T-cell (primary cell): Measurements from ENCODE around the gene SLC6A6. TPM values are rescaled to one million over a fixed set of nuclear protein-coding genes. Genes with fewer than 3 reads are reported as not detected.

Experiments used
- ATAC-seq, 4 experiments: fragments of 200-7000 bp in 3 of 4; fragments of 150-1000 bp in 1 of 4; cut with Tn5 transposase; replicated peaks in 1 of 4; 1 replicate in 3 of 4; 2 replicates in 1 of 4; pipeline ENCODE4 v1.10.0; 2021; ENCODE audit warnings: moderate library complexity in 3 of 4, mild to moderate bottlenecking in 2 of 4, moderate number of reproducible peaks in 1 of 4
- CTCF ChIA-PET, 2 donors: fragments of 300-600 bp; sonication (Branson Sonifier 250); formaldehyde crosslinking; loops; one replicate each; lab custom pipeline; 2022; ENCODE audit warnings: antibody characterized with exemption in 2 of 2; lab: Charles Lee
- POLR2A ChIA-PET, 2 donors: fragments of 300-600 bp; sonication (Branson Sonifier 250); formaldehyde crosslinking; loops; one replicate each; lab custom pipeline; 2022; ENCODE audit warnings: antibody characterized with exemption in 2 of 2; lab: Charles Lee
- DNase-seq, 35 experiments: peaks; one replicate each; pipeline versions ENCODE4 v3.0.0 to v3.0.0-alpha.2; 2013 to 2023
- H3K27ac ChIP-seq: one replicate; pipeline ENCODE4 v1.5.1; 2013; ENCODE audit warnings: low read length
- H3K27me3 ChIP-seq, 2 experiments: replicated peaks in 1 of 2; 1 replicate in 1 of 2; 2 replicates in 1 of 2; pipeline versions ENCODE4 v1.6.1 to v1.7.0; 2013; ENCODE audit warnings: low read length in 1 of 2, mixed read lengths in 1 of 2; ENCODE audit not compliant: control insufficient read depth in 2 of 2, insufficient read depth in 2 of 2; ENCODE audit errors: extremely low read depth in 1 of 2
- H3K36me3 ChIP-seq, 2 donors: 1 replicate in 1 of 2; 2 replicates in 1 of 2; pipeline versions ENCODE4 v1.6.1 to v1.7.0; 2013; ENCODE audit warnings: low read length in 1 of 2; ENCODE audit not compliant: control insufficient read depth in 2 of 2, insufficient read depth in 1 of 2; ENCODE audit errors: extremely low read depth in 1 of 2
- H3K4me1 ChIP-seq, 2 experiments: 1 replicate in 1 of 2; 2 replicates in 1 of 2; pipeline versions ENCODE4 v1.6.1 to v1.7.0; 2013; ENCODE audit warnings: low read length in 2 of 2, mixed read lengths in 1 of 2; ENCODE audit not compliant: insufficient read depth in 2 of 2, control insufficient read depth in 1 of 2; ENCODE audit errors: extremely low read depth in 1 of 2
- H3K4me3 ChIP-seq, 2 donors: 1 replicate in 1 of 2; 2 replicates in 1 of 2; pipeline versions ENCODE4 v1.5.1 to v1.7.0; 2013; ENCODE audit warnings: mild to moderate bottlenecking in 2 of 2, low read length in 1 of 2, moderate library complexity in 1 of 2; ENCODE audit not compliant: control insufficient read depth in 1 of 2; ENCODE audit errors: extremely low read depth in 1 of 2
- H3K9me3 ChIP-seq: 2 replicates; pipeline ENCODE4 v1.7.0; 2013
- H3K27ac Mint-ChIP-seq, 2 donors: one replicate each; pipeline ENCODE4 v1.8.0; 2020 to 2021; ENCODE audit warnings: mild to moderate bottlenecking in 2 of 2, mixed read lengths in 2 of 2
- H3K27me3 Mint-ChIP-seq, 2 donors: one replicate each; pipeline ENCODE4 v1.8.0; 2021 to 2022; ENCODE audit warnings: mixed read lengths in 2 of 2
- H3K36me3 Mint-ChIP-seq: one replicate; pipeline ENCODE4 v1.8.0; 2021; ENCODE audit warnings: mixed read lengths
- H3K4me1 Mint-ChIP-seq, 3 donors: one replicate each; pipeline ENCODE4 v1.8.0; 2020 to 2022; ENCODE audit warnings: mixed read lengths in 3 of 3, mild to moderate bottlenecking in 1 of 3
- H3K4me3 Mint-ChIP-seq, 3 donors: one replicate each; pipeline ENCODE4 v1.8.0; 2020 to 2022; ENCODE audit warnings: mild to moderate bottlenecking in 3 of 3, mixed read lengths in 3 of 3, moderate library complexity in 3 of 3
- H3K9me3 Mint-ChIP-seq, 3 donors: one replicate each; pipeline ENCODE4 v1.8.0; 2020 to 2022; ENCODE audit warnings: mixed read lengths in 3 of 3
- WGBS: methylation state at CpG from one replicate; pipeline ENCODE4 v1.1.5; 2013; ENCODE audit warnings: missing lambda C conversion rate; ENCODE audit not compliant: insufficient coverage; 5-methylcytosine and 5-hydroxymethylcytosine counted together
- total RNA-seq, 35 experiments: library from RNA in 6 of 35; stranded (reverse) in 6 of 35; fragments of 120-200 nt in 1 of 35; gene quantifications; one replicate each; pipeline versions ENCODE4 v1.2.1 to v1.2.4 and lab custom pipeline; 2013 to 2026

SLC6A6 gene
- total RNA-seq, 5 donors from 2014 or later (not counting 1 experiment from before 2014, with no cell fraction given) = 49.3 to 72.5 (median 63.6) TPM

- ChIA-PET POLR2A (interaction anchor here in 1 of 2 donors (0.5 kb wide), 1 partner anchor 937 kb away, joined by 3 read pairs; no protein-coding TSS in a partner anchor), CTCF (interaction anchor here (0.6 to 1.2 kb wide), 8 partner anchors 8 to 815 kb away, joined by 3 to 7 read pairs (median 4); no protein-coding TSS in a partner anchor)
- Histone ChIP-seq H3K27me3 (peaks cover 0 to 34% of the 10 kb centered on the region in 2 experiments), H3K4me1 (peaks cover 0 to 6% of the 10 kb centered on the region in 2 experiments), H3K36me3 (no peaks in the 10 kb centered on the region), H3K27ac (no peak overlapping the region), H3K4me3 (no peak overlapping the region), H3K9me3 (no peaks in the 10 kb centered on the region)
- Mint-ChIP-seq H3K27ac (no peak overlapping the region), H3K4me1 (peaks cover 2 to 6% (median 5%) of the 10 kb centered on the region in 3 donors), H3K27me3 (peaks cover 6 to 9% of the 10 kb centered on the region in 2 donors), H3K4me3 (no peak overlapping the region), H3K9me3 (no peaks in the 10 kb centered on the region), H3K36me3 (no peaks in the 10 kb centered on the region)
- ATAC-seq (peak; percentile 54 to 70 (median 57)), DNase-seq (peak in 34 of 35 experiments; percentile 13 to 71 (median 50))
- 37% methylated on average over 20 of the region's 22 CpGs for WGBS
These were observed 106.8 kb downstream of the SLC6A6 start for GRCh38 chr3:14508966-14509795.

- peaks cover 2 to 6% (median 5%) of the 10 kb centered on the region in 3 donors for H3K4me1 Mint-ChIP-seq
- Histone ChIP-seq H3K9me3 (no peaks in the 10 kb centered on the region), H3K27me3 (peaks cover 0 to 34% of the 10 kb centered on the region in 2 experiments), H3K27ac (no peak overlapping the region), H3K4me3 (no peak overlapping the region), H3K36me3 (no peaks in the 10 kb centered on the region), H3K4me1 (peaks cover 0 to 6% of the 10 kb centered on the region in 2 experiments)
- CTCF ChIA-PET = interaction anchor here in 1 of 2 donors (0.7 to 1.1 kb wide), 2 partner anchors 14 to 528 kb away, joined by 3 read pairs; no protein-coding TSS in a partner anchor
- WGBS = 93% methylated on average over 10 of the region's 10 CpGs
- H3K9me3 Mint-ChIP-seq = no peaks in the 10 kb centered on the region
- no peak overlapping the region for H3K27ac Mint-ChIP-seq
- no peak for ATAC-seq
- H3K36me3 Mint-ChIP-seq = no peaks in the 10 kb centered on the region
- peaks cover 3 to 7% of the 10 kb centered on the region in 2 donors for H3K27me3 Mint-ChIP-seq
- POLR2A ChIA-PET = interaction anchor here in 1 of 2 donors (0.5 kb wide), 1 partner anchor 938 kb away, joined by 3 read pairs; no protein-coding TSS in a partner anchor
- no peak overlapping the region for H3K4me3 Mint-ChIP-seq
- no peak for DNase-seq
These were observed 107.3 kb downstream of the SLC6A6 start for GRCh38 chr3:14509796-14510100.

- CTCF ChIA-PET = interaction anchor here in 1 of 2 donors (0.6 kb wide), 1 partner anchor 271 kb away, joined by 3 read pairs; no protein-coding TSS in a partner anchor
- peaks cover 0 to 6% of the 10 kb centered on the region in 2 donors for H3K27me3 Mint-ChIP-seq
- H3K4me3 Mint-ChIP-seq = no peak overlapping the region
- no peaks in the 10 kb centered on the region for H3K36me3 Mint-ChIP-seq
- WGBS = 88% methylated on average over 19 of the region's 23 CpGs
- ATAC-seq (no peak), DNase-seq (no peak)
- peaks cover 0 to 26% of the 10 kb centered on the region in 2 experiments for H3K27me3 ChIP-seq
- H3K4me3 ChIP-seq = no peak overlapping the region
- H3K9me3 ChIP-seq = no peaks in the 10 kb centered on the region
- no peak overlapping the region for H3K27ac ChIP-seq
- POLR2A ChIA-PET = no interaction called here
- peaks cover 0 to 6% of the 10 kb centered on the region in 2 experiments for H3K4me1 ChIP-seq
- no peaks in the 10 kb centered on the region for H3K36me3 ChIP-seq
- H3K4me1 Mint-ChIP-seq = peaks cover 2 to 6% (median 5%) of the 10 kb centered on the region in 3 donors
- no peak overlapping the region for H3K27ac Mint-ChIP-seq
- H3K9me3 Mint-ChIP-seq = no peaks in the 10 kb centered on the region
These were observed 108.6 kb downstream of the SLC6A6 start for GRCh38 chr3:14510838-14511622.

GRCh38 chr3:14511623-14512280 is 109.3 kb downstream of the SLC6A6 start:
- Mint-ChIP-seq H3K9me3 (no peaks in the 10 kb centered on the region), H3K36me3 (no peaks in the 10 kb centered on the region), H3K4me3 (no peak overlapping the region), H3K27ac (no peak overlapping the region), H3K27me3 (peaks cover 0 to 2% of the 10 kb centered on the region in 2 donors), H3K4me1 (peaks cover 2 to 6% (median 5%) of the 10 kb centered on the region in 3 donors)
- Histone ChIP-seq H3K4me1 (peaks cover 0 to 6% of the 10 kb centered on the region in 2 experiments), H3K36me3 (no peaks in the 10 kb centered on the region), H3K4me3 (no peak overlapping the region), H3K27ac (no peak overlapping the region), H3K27me3 (peaks cover 0 to 20% of the 10 kb centered on the region in 2 experiments), H3K9me3 (no peaks in the 10 kb centered on the region)
- DNase-seq (no peak), ATAC-seq (no peak)
- WGBS = 81% methylated on average over 10 of the region's 12 CpGs
- CTCF ChIA-PET = no interaction called here
- POLR2A ChIA-PET = no interaction called here

- no peak overlapping the region for H3K27ac ChIP-seq
- H3K27me3 ChIP-seq = peaks cover 0 to 15% of the 10 kb centered on the region in 2 experiments
- no peaks in the 10 kb centered on the region for H3K36me3 ChIP-seq
- POLR2A ChIA-PET = no interaction called here
- DNase-seq (no peak), ATAC-seq (no peak)
- peaks cover 0 to 6% of the 10 kb centered on the region in 2 experiments for H3K4me1 ChIP-seq
- 83% methylated on average over 19 of the region's 19 CpGs for WGBS
- H3K27me3 Mint-ChIP-seq = peaks cover 0 to 4% of the 10 kb centered on the region in 2 donors
- no peak overlapping the region for H3K4me3 Mint-ChIP-seq
- H3K36me3 Mint-ChIP-seq = no peaks in the 10 kb centered on the region
- no peaks in the 10 kb centered on the region for H3K9me3 Mint-ChIP-seq
- CTCF ChIA-PET = interaction anchor here in 1 of 2 donors (0.6 kb wide), 1 partner anchor 44 kb away, joined by 3 read pairs; no protein-coding TSS in a partner anchor
- no peak overlapping the region for H3K27ac Mint-ChIP-seq
- no peak overlapping the region for H3K4me3 ChIP-seq
- peaks cover 2 to 6% (median 5%) of the 10 kb centered on the region in 3 donors for H3K4me1 Mint-ChIP-seq
- H3K9me3 ChIP-seq = no peaks in the 10 kb centered on the region
These were observed 110.0 kb downstream of the SLC6A6 start for GRCh38 chr3:14512281-14512941.
